SJSA1 (cell line): ENCODE data around the gene TAOK1. TPM values are rescaled to one million over a fixed set of nuclear protein-coding genes. Genes with fewer than 3 reads are reported as not detected.

ENCODE experiments used
- DNase-seq, 2 experiments: peaks; one replicate each; pipeline ENCODE4 v3.0.0-alpha.2; 2015 to 2020; ENCODE audit warnings: low spot score in 2 of 2, low read depth in 1 of 2
- H3K27ac ChIP-seq: fragments of 250-450 bp; sonication (Bioruptor Pico); 2 replicates; pipeline ENCODE4 v1.5.1; 2020; ENCODE audit warnings: mild to moderate bottlenecking, moderate library complexity
- H3K27me3 ChIP-seq: fragments of 250-450 bp; sonication (Bioruptor Pico); replicated peaks from 2 replicates; pipeline ENCODE4 v1.5.1; 2020; ENCODE audit warnings: mild to moderate bottlenecking, moderate library complexity
- H3K36me3 ChIP-seq: fragments of 250-450 bp; sonication (Bioruptor Pico); 2 replicates; pipeline ENCODE4 v1.5.1; 2020; ENCODE audit warnings: mild to moderate bottlenecking
- H3K4me1 ChIP-seq: fragments of 250-450 bp; sonication (Bioruptor Pico); replicated peaks from 2 replicates; pipeline ENCODE4 v1.6.1; 2021; ENCODE audit warnings: mild to moderate bottlenecking
- H3K4me3 ChIP-seq: fragments of 250-450 bp; sonication (Bioruptor Pico); 2 replicates; pipeline ENCODE4 v1.5.1; 2020; ENCODE audit warnings: mild to moderate bottlenecking
- H3K9me3 ChIP-seq: fragments of 250-450 bp; sonication (Bioruptor Pico); replicated peaks from 2 replicates; pipeline ENCODE4 v1.5.1; 2020; ENCODE audit warnings: mild to moderate bottlenecking
- total RNA-seq: library from RNA; depleted of rRNA; stranded (reverse); fragments of >200 nt; shearing (Covaris generic); gene quantifications from 2 replicates; pipeline ENCODE4 v1.2.3, GENCODE V29; 2014

The TAOK1 gene
- total RNA-seq, 1 experiment from 2014 or later: 38.4 TPM

DNA sequence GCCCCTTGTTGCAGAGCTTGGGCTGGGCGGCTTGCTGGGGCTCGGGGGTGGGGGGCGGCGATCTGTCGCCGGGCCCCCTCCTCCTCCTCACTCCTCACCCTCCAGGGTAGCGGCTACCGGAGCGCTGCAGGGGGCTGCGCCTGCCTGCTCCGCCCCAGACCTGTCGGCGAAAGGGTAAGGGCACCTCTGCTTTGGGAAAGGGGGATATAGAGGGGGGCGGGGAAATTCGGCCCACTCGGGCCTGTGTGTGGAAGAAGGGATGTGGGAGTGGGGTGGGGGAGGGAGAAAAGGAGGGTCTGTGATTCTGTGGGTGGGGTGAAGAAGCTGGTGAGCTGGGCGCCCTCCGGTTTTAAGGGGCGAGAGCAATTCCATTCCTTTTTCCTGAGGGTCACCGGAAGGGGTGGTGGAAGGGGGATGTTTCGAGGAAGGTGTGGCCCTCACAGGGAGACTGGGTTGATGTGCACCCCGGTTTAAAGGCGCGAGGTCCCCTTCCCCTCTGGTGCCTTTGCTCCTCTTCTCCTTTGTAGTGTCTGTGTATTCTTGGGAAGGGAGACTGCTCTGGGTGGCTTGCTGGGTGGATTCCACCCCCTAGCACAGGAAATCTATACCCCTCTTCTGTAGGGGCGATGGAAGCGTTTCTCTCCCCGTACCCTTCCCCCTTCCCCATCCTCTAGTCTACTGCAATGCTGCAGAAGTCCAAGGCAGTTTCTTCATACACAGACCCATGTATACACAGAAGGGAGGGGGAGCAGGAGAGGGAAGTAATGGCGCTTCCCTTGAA is 878 bp downstream of the TAOK1 start:
- peak overlapping the region; percentile 93 for H3K4me3 ChIP-seq
- no peaks in the 10 kb centered on the region for H3K27me3 ChIP-seq
- no peaks in the 10 kb centered on the region; the same call in 1 of the 2 replicates for H3K36me3 ChIP-seq
- no peaks in the 10 kb centered on the region for H3K4me1 ChIP-seq
- peak in 1 of 2 experiments; percentile 28 for DNase-seq
- H3K27ac ChIP-seq: no peak overlapping the region
- H3K9me3 ChIP-seq: no peaks in the 10 kb centered on the region

DNA sequence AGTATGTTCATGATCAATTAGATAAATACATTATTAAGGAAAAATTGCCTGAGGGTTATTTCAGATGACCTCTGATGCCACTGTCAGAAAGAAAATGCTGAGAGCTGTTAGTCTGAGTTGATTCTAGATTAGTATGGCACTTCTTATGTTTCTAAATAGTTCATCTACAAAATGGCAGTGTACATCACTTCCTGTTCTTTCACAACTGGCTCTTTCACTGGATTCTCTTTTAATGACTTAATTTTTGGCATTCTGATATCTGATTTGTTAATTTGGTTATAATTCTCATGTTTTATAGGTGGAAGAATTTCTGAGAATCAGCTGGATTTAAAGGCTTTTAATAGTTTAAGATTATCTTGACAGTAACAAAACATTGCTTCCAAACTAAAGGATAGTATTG is 3.3 kb downstream of the TAOK1 start:
- no peak overlapping the region for H3K27ac ChIP-seq
- H3K4me1 ChIP-seq: no peaks in the 10 kb centered on the region
- no peak for DNase-seq
- no peaks in the 10 kb centered on the region for H3K9me3 ChIP-seq
- H3K36me3 ChIP-seq: peaks cover 2% of the 10 kb centered on the region
- H3K27me3 ChIP-seq: no peaks in the 10 kb centered on the region
- no peak overlapping the region for H3K4me3 ChIP-seq

DNA sequence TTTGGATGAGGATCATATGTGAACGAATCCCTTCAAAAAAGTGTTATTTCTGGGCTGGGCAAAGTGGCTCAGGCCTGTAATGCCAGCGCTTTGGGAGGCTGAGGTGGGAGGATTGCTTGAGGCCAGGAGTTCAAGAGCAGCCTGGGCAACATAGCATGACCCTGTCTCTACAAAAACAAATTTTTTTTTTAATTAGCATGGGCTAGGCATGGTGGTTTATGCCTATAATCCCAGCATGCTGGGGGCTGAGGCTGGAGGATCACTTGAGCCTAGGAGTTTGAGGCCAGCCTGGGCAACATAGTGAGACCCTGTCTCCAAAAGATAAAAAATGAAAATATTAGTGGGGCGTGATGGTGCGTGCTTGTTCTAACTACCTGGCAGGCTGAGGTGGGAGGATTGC is 4.6 kb downstream of the TAOK1 start:
- H3K36me3 ChIP-seq: peaks cover 13% of the 10 kb centered on the region
- H3K27me3 ChIP-seq: no peaks in the 10 kb centered on the region
- H3K9me3 ChIP-seq: no peaks in the 10 kb centered on the region
- DNase-seq: no peak
- no peaks in the 10 kb centered on the region for H3K4me1 ChIP-seq
- no peak overlapping the region for H3K27ac ChIP-seq
- no peak overlapping the region for H3K4me3 ChIP-seq

DNA sequence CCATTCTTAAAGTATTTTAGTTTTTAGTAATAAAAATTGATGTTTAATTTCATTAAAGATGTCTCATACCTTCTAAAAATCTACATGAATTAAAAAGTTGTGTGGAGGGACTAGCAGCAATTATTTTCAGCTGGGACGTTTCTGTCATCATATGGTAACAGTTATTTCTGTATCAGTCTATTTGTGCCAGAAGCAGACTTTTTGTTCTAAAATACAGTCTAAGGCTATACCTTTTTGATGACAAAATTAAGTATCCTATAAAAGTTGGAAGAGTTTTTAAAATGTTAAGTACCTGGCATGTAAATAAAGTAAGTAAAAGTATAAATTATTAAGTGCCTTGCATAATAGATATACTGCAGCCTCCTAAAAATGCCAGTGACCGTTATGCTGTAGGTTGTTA is 5.9 kb downstream of the TAOK1 start:
- Histone ChIP-seq H3K36me3 (peaks cover 19% of the 10 kb centered on the region), H3K4me3 (no peak overlapping the region), H3K27ac (no peak overlapping the region), H3K27me3 (no peaks in the 10 kb centered on the region), H3K9me3 (no peaks in the 10 kb centered on the region), H3K4me1 (no peaks in the 10 kb centered on the region)
- DNase-seq: no peak

DNA sequence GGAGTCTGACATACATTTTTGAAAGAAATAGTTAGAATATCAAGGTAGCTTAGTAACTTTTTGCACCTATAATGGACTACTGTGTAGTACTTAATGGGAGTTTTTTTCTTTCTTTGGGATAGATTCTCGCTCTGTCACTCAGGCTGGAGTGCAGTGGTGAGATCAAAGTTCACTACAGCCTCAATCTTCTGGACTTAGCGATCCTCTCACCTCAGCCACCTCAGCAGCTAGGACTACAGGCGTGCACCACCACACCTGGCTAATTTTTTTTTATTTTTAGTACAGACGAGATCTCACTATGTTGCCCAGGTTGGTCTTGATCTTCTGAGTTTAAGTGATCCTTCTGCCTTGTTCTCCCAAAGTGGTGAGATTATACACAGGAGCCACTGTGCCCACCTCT is 9.5 kb downstream of the TAOK1 start:
- no peak for DNase-seq
- no peak overlapping the region for H3K27ac ChIP-seq
- H3K4me1 ChIP-seq: no peaks in the 10 kb centered on the region
- H3K36me3 ChIP-seq: peaks cover 33% of the 10 kb centered on the region
- no peaks in the 10 kb centered on the region for H3K9me3 ChIP-seq
- H3K4me3 ChIP-seq: no peak overlapping the region
- no peaks in the 10 kb centered on the region for H3K27me3 ChIP-seq

DNA sequence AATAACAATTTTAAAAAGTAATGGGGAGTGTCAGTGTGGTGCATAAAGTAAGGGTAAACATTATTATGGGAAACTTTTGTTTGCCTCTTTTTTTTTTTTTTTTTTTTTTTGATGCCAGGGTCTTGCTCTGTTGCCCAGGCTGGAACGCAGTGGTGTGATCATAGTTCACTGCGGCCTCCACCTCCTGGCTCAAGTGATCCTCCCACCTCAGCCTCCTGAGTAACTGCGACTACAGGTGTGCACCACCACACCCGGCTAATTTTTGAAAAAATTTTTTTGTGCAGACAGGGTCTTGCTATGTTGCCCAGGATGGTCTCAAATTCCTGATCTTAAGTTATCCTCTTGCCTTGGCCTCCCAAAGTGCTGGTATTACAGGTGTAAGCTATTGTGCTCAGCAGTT is 10.7 kb downstream of the TAOK1 start:
- H3K9me3 ChIP-seq: no peaks in the 10 kb centered on the region
- H3K4me3 ChIP-seq: no peak overlapping the region
- no peak for DNase-seq
- H3K4me1 ChIP-seq: no peaks in the 10 kb centered on the region
- peaks cover 41% of the 10 kb centered on the region for H3K36me3 ChIP-seq
- H3K27me3 ChIP-seq: no peaks in the 10 kb centered on the region
- H3K27ac ChIP-seq: no peak overlapping the region

DNA sequence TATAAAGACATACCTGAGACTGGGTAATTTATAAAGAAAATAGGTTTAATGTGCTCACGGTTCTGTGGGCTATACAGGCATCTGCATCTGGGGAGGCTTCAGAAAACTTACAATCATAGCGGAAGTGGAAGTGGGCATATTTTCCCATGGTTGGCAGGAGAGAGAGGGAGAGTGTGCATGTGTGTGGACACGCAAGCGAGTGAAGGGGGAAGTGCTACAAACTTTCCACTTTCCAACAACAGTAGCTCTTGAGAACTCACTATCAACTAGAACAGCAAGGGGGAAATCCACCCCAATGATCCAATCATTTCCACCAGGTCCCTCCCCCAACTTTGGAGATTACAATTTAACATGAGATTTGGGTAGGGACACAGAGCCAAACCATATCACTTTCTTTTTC is 11.1 kb downstream of the TAOK1 start:
- Histone ChIP-seq H3K27me3 (no peaks in the 10 kb centered on the region), H3K27ac (no peak overlapping the region), H3K4me1 (no peaks in the 10 kb centered on the region), H3K4me3 (no peak overlapping the region), H3K36me3 (peaks cover 45% of the 10 kb centered on the region), H3K9me3 (no peaks in the 10 kb centered on the region)
- DNase-seq: no peak

DNA sequence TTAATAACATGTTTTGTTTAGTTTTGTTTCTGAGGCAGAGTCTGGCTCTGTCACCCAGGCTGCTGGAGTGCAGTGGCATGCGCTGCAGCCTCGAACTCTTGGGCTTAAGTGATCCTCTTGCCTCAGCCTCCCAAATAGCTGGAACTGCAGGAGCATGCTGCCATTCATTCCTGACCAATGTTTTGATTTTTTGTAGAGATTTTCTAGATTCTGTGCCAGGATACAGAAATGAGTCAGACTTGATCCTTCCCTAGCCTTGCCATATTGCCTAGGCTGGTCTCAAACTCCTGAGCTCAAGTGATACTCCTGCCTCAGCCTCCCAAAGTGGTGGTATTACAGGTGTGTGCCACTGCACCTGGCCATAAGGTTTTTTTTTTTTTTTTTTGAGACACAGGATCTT is 17.7 kb downstream of the TAOK1 start:
- Histone ChIP-seq H3K4me3 (no peak overlapping the region), H3K9me3 (no peaks in the 10 kb centered on the region), H3K4me1 (peaks cover 9% of the 10 kb centered on the region), H3K27me3 (no peaks in the 10 kb centered on the region), H3K36me3 (peaks cover 29% of the 10 kb centered on the region), H3K27ac (no peak overlapping the region)
- no peak for DNase-seq

DNA sequence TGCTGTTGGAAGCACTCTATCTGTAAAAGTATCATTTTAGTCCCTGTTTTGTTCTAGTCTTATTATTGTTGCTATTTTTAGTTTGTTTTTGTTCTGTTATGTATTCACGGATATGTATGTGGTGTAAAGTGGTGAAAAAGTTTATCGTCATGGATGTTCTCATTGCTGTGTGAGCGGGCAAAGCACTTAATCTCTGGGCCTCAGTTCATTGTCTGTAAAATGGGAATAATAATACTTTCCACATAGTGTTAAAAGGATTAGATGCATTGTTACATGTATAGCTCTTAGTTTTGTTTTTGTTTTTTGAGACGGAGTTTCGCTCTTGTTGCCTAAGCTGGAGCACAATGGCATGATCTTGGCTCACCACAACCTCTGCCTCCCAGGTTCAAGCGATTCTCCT is 19.8 kb downstream of the TAOK1 start:
- Histone ChIP-seq H3K27ac (no peak overlapping the region), H3K36me3 (peaks cover 15% of the 10 kb centered on the region), H3K4me1 (peaks cover 22% of the 10 kb centered on the region), H3K27me3 (no peaks in the 10 kb centered on the region), H3K9me3 (no peaks in the 10 kb centered on the region), H3K4me3 (no peak overlapping the region)
- DNase-seq: no peak

DNA sequence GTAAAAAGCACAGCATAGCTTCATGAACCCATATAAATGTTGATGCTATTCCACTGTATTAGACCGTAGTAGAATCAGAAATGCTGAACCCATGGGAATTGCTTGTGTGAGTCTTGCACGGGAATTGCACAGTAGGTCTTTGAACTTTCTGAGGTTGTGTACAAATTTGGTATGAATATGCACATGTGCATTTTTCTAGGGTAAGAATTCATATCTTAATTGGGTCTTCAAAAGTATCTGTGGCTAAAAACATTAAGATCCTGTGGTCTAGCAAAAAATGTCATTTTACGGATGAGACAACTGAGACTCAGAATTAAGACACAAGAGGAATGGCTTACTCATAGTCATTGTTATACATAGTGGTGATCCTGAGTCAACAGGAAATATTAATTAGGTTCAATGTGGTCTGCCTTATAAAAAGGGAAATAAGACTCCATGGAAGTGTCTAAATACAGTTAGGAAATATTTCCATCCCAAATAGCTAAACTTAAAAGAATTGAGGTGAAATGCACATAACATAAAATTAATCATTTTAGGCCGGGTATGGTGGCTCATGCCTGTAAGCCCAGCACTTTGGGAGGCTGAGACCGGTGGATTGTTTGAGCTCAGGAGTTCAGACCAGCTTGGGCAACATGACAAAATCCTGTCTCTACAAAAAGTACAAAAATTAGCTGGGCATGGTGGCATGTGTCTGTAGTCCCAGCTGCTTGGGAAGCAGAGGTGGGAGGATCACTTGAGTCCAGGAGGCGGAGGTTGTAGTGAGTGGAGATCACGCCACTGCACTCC is 22.8 kb downstream of the TAOK1 start:
- no peaks in the 10 kb centered on the region for H3K27me3 ChIP-seq
- peak in 1 of 2 experiments; percentile 71 for DNase-seq
- H3K4me3 ChIP-seq: no peak overlapping the region
- peak overlapping the region; percentile 56 for H3K27ac ChIP-seq
- H3K9me3 ChIP-seq: no peaks in the 10 kb centered on the region
- peaks cover 30% of the 10 kb centered on the region for H3K4me1 ChIP-seq
- no peaks in the 10 kb centered on the region for H3K36me3 ChIP-seq

DNA sequence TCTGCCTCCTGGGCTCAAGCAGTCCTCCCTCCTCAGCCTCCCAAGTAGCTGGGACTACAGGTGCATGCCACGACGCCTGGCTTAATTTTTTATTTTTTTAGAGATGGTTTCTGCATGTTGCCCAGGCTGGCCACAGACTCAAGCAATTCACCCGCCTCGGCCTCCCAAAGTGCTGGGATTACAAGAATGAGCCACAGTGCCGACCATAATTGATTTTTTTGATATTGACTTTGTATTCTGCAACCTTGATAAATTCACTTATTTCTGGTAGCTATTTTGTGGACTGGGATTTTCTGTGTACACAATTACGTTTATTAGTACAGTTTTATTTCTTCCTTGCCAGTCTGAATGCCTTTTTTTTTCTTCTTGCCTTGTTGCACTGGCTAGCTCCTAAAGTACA is 30.0 kb downstream of the TAOK1 start:
- Histone ChIP-seq H3K4me1 (peaks cover 6% of the 10 kb centered on the region), H3K36me3 (no peaks in the 10 kb centered on the region; the same call in 1 of the 2 replicates), H3K4me3 (no peak overlapping the region), H3K9me3 (no peaks in the 10 kb centered on the region), H3K27ac (no peak overlapping the region), H3K27me3 (no peaks in the 10 kb centered on the region)
- no peak for DNase-seq

DNA sequence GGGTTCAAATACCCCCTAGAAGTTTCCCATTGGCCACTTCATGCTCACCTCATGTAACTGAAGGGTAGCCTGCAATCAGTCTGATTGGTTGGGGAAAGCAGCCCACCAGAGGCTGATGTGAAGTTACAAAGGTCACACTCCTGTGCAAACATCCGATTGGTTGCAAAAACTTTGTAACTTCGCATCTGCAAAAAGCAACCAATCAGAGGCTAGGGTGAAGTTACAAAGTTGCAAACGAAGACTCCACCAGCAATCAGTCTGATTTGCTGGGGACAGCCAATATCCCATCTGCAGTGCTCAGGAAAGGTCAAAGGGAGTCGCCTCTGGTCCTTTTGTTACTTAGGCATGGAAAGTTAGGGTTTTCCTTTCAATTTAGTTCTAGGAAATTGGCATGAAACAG is 40.1 kb downstream of the TAOK1 start:
- H3K36me3 ChIP-seq: peaks cover 2% of the 10 kb centered on the region; the same call in 1 of the 2 replicates
- DNase-seq: no peak
- H3K27me3 ChIP-seq: no peaks in the 10 kb centered on the region
- no peak overlapping the region for H3K4me3 ChIP-seq
- no peaks in the 10 kb centered on the region for H3K4me1 ChIP-seq
- H3K27ac ChIP-seq: no peak overlapping the region
- H3K9me3 ChIP-seq: no peaks in the 10 kb centered on the region

DNA sequence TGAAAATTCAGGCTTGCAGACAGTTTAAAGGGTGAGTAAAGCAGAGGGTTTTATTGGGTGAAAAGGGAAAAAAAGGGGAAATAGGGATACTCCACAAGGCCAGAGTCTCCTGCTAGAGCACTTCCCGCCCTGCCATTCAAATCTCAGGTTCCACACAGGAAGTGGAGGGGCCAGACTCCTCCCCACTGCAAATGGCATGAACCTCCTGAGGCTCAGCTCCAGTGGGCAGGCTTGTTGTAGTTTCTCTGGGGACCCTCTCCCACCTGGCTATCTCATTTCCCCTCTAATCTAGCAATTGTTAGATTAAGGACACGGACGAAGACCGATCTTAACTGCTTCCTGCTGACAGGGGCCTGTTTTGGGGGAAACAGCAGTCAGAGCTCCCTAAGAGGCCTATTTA is 43.4 kb downstream of the TAOK1 start:
- H3K36me3 ChIP-seq: 0 out of 2 replicates have a peak, but pooled peaks cover 2% of the 10 kb centered on the region
- no peak for DNase-seq
- H3K4me1 ChIP-seq: no peaks in the 10 kb centered on the region
- H3K27me3 ChIP-seq: no peaks in the 10 kb centered on the region
- no peak overlapping the region for H3K27ac ChIP-seq
- no peak overlapping the region for H3K4me3 ChIP-seq
- no peaks in the 10 kb centered on the region for H3K9me3 ChIP-seq

DNA sequence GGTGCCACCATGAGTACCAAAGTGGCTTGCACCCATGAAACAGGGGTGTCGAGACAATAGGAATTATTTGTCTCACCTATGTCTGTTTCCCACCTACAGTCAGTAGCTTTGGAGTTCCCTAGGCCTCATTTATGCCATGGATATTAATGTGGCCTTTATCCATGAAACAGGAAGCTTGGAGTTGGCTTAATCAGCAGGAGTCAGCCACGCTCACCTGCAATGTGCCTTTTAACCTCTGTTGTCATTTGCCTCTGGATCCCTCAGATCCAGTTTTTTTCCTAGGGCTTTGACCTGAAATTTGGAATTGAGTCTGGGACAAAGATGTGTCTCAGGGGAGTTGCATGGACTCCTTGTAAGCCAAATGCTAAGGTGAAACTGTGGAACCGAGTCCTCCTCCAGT is 44.4 kb downstream of the TAOK1 start:
- H3K4me1 ChIP-seq: no peaks in the 10 kb centered on the region
- 0 out of 2 replicates have a peak, but pooled peaks cover 2% of the 10 kb centered on the region for H3K36me3 ChIP-seq
- DNase-seq: no peak
- no peaks in the 10 kb centered on the region for H3K9me3 ChIP-seq
- H3K4me3 ChIP-seq: no peak overlapping the region
- no peak overlapping the region for H3K27ac ChIP-seq
- no peaks in the 10 kb centered on the region for H3K27me3 ChIP-seq
